Endometrial microvascular endothelial cells (primary cell): Measurements from ENCODE around the gene ADGRE3. TPM values are rescaled to one million over a fixed set of nuclear protein-coding genes. Genes with fewer than 3 reads are reported as not detected.

Experiments used
- in situ Hi-C: cut with HindIII; loops from 2 replicates; pipeline ENCODE4 v1.10.0; 2017; ENCODE audit warnings: low sequenced_read_pairs, low pct_unique_long_range_greater_than_20kb; ENCODE audit errors: inconsistent ontology term
- total RNA-seq: library from RNA; depleted of rRNA; stranded (reverse); fragments of >200 nt; gene quantifications from one replicate; pipeline ENCODE4 v1.2.3, GENCODE V29; 2015; ENCODE audit errors: inconsistent ontology term

Gene ADGRE3, protein sequence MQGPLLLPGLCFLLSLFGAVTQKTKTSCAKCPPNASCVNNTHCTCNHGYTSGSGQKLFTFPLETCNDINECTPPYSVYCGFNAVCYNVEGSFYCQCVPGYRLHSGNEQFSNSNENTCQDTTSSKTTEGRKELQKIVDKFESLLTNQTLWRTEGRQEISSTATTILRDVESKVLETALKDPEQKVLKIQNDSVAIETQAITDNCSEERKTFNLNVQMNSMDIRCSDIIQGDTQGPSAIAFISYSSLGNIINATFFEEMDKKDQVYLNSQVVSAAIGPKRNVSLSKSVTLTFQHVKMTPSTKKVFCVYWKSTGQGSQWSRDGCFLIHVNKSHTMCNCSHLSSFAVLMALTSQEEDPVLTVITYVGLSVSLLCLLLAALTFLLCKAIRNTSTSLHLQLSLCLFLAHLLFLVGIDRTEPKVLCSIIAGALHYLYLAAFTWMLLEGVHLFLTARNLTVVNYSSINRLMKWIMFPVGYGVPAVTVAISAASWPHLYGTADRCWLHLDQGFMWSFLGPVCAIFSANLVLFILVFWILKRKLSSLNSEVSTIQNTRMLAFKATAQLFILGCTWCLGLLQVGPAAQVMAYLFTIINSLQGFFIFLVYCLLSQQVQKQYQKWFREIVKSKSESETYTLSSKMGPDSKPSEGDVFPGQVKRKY
- total RNA-seq = not detected

GRCh38 chr19:14674764-14675163, at the start of gene ADGRE3:
Gene ADGRE3 (minus strand): TSS chr19:14674844. CDS start chr19:14674770, 74 bp downstream.
- in situ Hi-C loops = no loop called here

GRCh38 chr19:14722127-14722526, 47.5 kb upstream of the ADGRE3 start:
- in situ Hi-C loops = no loop called here

DNA sequence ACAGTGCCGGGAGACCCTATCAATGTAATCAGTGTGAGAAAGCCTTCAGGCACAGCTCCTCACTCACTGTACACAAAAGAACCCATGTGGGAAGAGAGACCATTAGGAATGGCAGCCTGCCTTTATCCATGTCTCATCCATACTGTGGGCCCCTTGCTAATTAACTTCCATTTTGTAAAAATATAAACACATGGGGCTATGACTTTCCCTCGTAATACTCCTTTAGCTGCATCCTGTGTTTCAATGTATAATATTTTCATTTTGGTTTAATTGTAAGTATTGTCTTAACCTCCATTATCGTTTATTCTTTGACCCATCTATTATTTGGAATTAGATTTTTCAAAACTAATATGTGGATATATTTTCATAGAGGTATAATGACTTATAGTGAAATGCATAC, 44.5 kb upstream of the ADGRE3 start:
- in situ Hi-C loops = no loop called here

- in situ Hi-C loops = no loop called here
Measured at GRCh38 chr19:14718522-14719116, 44.0 kb upstream of the ADGRE3 start.

DNA sequence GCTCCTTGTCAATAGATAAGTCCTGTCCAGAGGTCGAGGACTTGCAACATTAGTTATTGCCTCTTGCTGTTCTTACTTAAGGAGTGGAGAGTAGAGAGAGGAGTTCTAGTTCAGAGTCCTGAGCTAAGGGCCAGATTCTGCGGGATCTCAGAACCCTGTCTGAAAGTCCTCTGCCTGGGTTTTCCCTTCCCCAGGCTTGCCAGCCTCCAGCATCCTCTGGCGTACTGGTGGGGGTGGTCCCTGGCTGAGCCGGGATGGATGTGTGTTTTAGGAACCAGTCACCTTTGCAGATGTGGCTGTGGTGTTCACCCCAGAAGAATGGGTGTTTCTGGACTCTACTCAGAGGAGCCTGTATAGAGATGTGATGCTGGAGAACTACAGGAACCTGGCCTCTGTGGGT, 41.2 kb upstream of the ADGRE3 start:
- in situ Hi-C loops = no loop called here

DNA sequence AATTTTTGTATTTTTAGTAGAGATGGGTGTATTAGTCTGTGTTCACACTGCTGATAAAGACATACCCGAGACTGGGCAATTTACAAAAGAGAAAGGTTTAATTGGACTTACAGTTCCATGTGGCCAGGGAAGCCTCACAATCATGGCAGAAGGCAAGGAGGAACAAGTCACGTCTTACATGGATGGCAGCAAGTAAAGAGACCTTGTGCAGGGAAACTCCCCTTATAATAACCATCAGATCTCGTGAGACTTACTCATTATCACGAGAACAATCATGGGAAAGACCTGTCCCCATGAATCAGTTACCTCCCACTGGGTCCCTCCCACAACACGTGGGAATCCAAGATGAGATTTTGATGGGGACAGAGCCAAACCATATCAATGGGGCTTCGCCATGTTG, 29.8 kb upstream of the ADGRE3 start:
- in situ Hi-C loops = no loop called here

- in situ Hi-C loops = no loop called here
Measured at GRCh38 chr19:14703833-14704232, 29.2 kb upstream of the ADGRE3 start.

- in situ Hi-C loops = no loop called here
Measured at GRCh38 chr19:14700711-14701375, 26.2 kb upstream of the ADGRE3 start.

DNA sequence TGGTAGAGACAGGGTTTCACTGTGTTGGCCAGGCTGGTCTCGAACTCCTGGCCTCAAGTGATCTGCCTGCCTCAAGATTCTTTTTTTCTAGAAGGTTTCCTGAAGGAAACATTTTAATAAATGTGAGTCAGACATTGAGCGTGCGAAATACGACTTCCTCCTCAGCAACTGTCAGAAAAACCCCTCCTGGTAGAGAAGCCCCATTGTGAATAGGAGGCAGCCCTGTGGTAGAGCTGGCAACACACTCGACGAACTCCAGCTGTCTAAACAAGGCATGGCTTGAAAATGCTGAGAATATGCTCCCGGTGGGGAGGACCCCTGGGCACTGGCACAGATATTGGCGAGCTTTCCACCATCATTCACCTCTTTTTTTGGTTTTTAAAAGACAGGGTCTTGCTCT, 25.0 kb upstream of the ADGRE3 start:
- in situ Hi-C loops = no loop called here

DNA sequence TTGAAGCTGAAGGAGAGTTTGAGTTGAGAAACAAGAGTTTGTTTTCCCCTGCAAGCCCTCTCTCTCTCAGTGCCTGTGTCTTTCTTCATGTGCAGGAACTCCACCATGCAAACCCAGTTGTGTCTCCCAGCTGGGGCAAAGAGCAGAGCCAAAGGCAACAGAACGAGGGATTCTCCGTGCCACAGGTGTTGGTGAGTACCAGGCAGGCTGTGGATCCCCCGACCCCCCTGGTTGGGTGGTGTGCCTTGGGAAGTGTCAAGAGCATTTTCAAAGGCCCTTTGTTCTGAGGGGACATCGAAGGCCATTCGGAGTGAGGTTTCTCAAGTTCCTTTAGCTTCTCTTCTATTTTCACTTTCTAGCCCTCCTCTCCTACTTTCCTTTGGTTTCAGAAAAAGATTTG, 20.8 kb upstream of the ADGRE3 start:
- in situ Hi-C loops = no loop called here

- in situ Hi-C loops = no loop called here
Measured at GRCh38 chr19:14694641-14695266, 20.1 kb upstream of the ADGRE3 start.

- in situ Hi-C loops = no loop called here
Measured at GRCh38 chr19:14689598-14690503, 15.2 kb upstream of the ADGRE3 start, which contains the start of gene ZNF333. Gene ZNF333 (plus strand): TSS chr19:14690048. CDS start chr19:14693492, 3,444 bp downstream.

DNA sequence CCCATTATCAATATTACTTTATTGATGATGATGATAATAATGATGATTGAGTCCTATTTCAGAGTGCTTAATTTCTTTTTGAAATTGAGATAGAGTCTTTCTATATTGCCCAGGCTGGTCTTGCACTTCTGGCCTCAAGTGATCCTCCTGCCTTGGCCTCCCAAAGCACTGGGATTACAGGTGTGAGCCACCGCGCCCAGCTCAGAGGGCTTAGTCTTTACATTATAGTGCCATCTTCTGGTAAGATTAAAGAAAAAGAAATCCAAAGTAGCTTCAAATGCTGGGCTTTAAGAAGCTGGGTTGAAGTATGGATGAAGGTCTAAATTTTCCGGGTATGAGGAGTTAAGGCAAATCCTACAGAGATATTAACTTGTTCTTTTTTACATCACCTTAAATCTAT, 11.8 kb upstream of the ADGRE3 start:
- in situ Hi-C loops = no loop called here

DNA sequence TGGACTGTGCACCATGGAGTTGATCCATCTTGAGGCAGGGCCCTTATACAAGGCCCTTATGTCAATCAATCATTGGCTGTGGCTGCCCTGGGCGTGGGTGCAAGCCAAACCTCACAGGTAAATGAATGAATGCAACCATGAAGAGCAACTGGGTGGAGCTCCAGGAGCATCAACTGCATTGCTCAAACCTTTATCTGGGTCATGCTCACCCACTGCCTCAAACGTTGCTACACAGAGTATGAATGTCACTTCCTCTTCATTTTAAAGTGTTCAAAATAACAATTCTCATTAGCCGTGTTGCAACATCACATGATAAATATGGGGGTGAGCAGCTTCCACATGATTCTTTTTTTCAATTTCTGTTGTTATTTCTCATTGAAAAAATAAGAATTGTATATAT, 8.8 kb upstream of the ADGRE3 start:
- in situ Hi-C loops = no loop called here

DNA sequence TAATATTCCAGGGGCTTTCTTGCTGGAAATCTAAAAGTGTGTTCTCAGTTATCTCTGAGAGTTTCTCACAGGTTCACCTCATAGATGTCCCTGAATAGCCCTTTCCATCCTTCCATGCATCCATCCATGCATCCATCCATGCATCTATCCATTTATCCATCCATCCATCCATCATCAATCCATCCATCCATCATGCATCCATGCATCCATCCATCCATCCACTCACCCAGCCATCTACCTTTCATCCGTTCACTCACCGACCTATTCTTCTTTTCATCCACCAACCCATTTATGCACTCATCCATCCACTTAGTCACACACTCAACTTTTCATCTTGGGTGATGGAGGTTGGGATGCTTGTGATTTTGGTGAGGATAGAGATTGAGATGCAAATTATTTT, 7.4 kb upstream of the ADGRE3 start:
- in situ Hi-C loops = no loop called here

- in situ Hi-C loops = no loop called here
Measured at GRCh38 chr19:14678199-14678598, 3.6 kb upstream of the ADGRE3 start.

DNA sequence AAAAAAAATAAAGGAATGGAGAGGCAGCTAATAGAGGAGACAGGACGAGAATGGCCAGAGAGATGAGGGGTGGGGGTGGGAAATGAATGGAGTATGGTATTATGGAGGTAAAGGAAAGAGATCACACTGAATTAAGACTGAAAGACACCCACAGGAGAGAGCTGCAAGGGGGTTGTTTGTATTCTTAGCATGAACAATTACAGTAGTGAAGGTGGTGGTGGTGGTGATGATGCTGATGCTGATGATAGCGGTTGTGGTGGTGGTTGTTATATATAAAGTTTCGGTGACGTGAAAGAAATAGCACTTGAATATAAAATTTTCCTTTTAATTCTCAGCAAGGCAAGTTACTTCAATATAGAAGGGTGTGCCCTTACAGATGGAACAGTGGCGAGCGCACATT, 2.8 kb upstream of the ADGRE3 start:
- in situ Hi-C loops = no loop called here

DNA sequence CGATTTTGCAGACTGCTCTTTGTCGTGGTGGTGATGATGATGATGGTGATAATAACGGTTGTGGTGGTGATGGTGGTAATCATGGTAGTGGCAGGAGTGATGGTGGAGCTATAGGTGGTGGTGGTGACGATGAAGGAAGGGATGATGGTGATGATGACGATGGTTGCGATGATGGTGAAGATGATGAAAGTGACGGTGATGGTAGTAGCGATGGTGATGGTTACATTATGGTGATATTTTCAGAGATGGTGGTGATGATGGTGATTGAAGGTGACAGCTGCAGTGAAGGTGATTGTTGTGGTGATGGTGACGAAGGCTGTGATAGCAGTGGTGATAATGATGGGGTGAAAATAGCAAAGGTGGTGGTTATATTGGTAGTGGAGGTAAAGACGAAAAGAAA, 2.1 kb upstream of the ADGRE3 start:
- in situ Hi-C loops = no loop called here
